Measurements from ENCODE around the gene EXOG. TPM values are rescaled to one million over a fixed set of nuclear protein-coding genes. Genes with fewer than 3 reads are reported as not detected.

EXOG gene
- polyA plus RNA-seq, 1 donor from 2014 or later, result 45.6 TPM

GRCh38 chr3:38560996-38561717, 65.0 kb downstream of the EXOG start:
- H4K20me1 ChIP-seq (ENCODE audit: insufficient read depth), result no peaks in the 10 kb centered on the region
- H3K4me2 ChIP-seq (ENCODE audit: low read length), result no peak overlapping the region
- no peak for TF ChIP-seq MXI1 (conservative IDR thresholded peaks at IDR 0.05; ENCODE audit: poor library complexity, severe bottlenecking)
- TF ChIP-seq POLR2AphosphoS5 (IDR thresholded peaks at IDR 0.05), result no peak
- TF ChIP-seq SMC3 (conservative IDR thresholded peaks at IDR 0.05; ENCODE audit: poor library complexity), result no peak
- TF ChIP-seq CTCF (IDR thresholded peaks at IDR 0.05; ENCODE audit: poor library complexity, severe bottlenecking), result no peak
- TF ChIP-seq REST (IDR thresholded peaks at IDR 0.05; ENCODE audit: borderline replicate concordance), result no peak
- no peak for TF ChIP-seq RAD21 (conservative IDR thresholded peaks at IDR 0.05)
- no peak for TF ChIP-seq TAF1 (IDR thresholded peaks at IDR 0.05; ENCODE audit: low read depth)
- TF ChIP-seq EP300 (conservative IDR thresholded peaks at IDR 0.05; ENCODE audit: poor library complexity, severe bottlenecking), result no peak
- no peak for TF ChIP-seq EZH2 (IDR thresholded peaks at IDR 0.05; ENCODE audit: borderline replicate concordance, insufficient read depth, low read length, poor library complexity, severe bottlenecking)
- no peaks in the 10 kb centered on the region for H3K79me2 ChIP-seq (replicated peaks; ENCODE audit: insufficient read depth, low read length)
- no peak overlapping the region for H3K4me3 ChIP-seq (ENCODE audit: low read length)
- H3K27ac ChIP-seq (ENCODE audit: low read length), result no peak overlapping the region
- no peak overlapping the region for H3K9ac ChIP-seq (ENCODE audit: low read length)
- H3K27me3 ChIP-seq (ENCODE audit: insufficient read depth, low read depth, low read length), result no peaks in the 10 kb centered on the region
- no peaks in the 10 kb centered on the region for H3F3A ChIP-seq (ENCODE audit: insufficient read depth, low read length, poor library complexity, severe bottlenecking)
- H2AFZ ChIP-seq (ENCODE audit: low read depth, low read length), result no peak overlapping the region
- no peaks in the 10 kb centered on the region for H3K9me2 ChIP-seq (ENCODE audit: insufficient read depth, low read length)
- H3K36me3 ChIP-seq (ENCODE audit: insufficient read depth, low read length), result no peaks in the 10 kb centered on the region
- H3K9me3 ChIP-seq (ENCODE audit: low read length), result no peaks in the 10 kb centered on the region

GRCh38 chr3:38561746-38562466, 65.8 kb downstream of the EXOG start:
- Histone ChIP-seq H3K27ac (ENCODE audit: low read length) (no peak overlapping the region), H3F3A (ENCODE audit: insufficient read depth, low read length, poor library complexity, severe bottlenecking) (no peaks in the 10 kb centered on the region), H3K79me2 (replicated peaks; ENCODE audit: insufficient read depth, low read length) (no peaks in the 10 kb centered on the region), H2AFZ (ENCODE audit: low read depth, low read length) (no peak overlapping the region), H3K9ac (ENCODE audit: low read length) (no peak overlapping the region), H4K20me1 (ENCODE audit: insufficient read depth) (no peaks in the 10 kb centered on the region), H3K27me3 (ENCODE audit: insufficient read depth, low read depth, low read length) (no peaks in the 10 kb centered on the region), H3K36me3 (ENCODE audit: insufficient read depth, low read length) (no peaks in the 10 kb centered on the region), H3K4me2 (ENCODE audit: low read length) (no peak overlapping the region), H3K9me2 (ENCODE audit: insufficient read depth, low read length) (no peaks in the 10 kb centered on the region), H3K4me3 (ENCODE audit: low read length) (no peak overlapping the region), H3K9me3 (ENCODE audit: low read length) (no peaks in the 10 kb centered on the region)
- TF ChIP-seq TAF1 (IDR thresholded peaks at IDR 0.05; ENCODE audit: low read depth), result no peak
- no peak for TF ChIP-seq SMC3 (conservative IDR thresholded peaks at IDR 0.05; ENCODE audit: poor library complexity)
- TF ChIP-seq MXI1 (conservative IDR thresholded peaks at IDR 0.05; ENCODE audit: poor library complexity, severe bottlenecking), result no peak
- TF ChIP-seq POLR2AphosphoS5 (IDR thresholded peaks at IDR 0.05), result no peak
- TF ChIP-seq REST (IDR thresholded peaks at IDR 0.05; ENCODE audit: borderline replicate concordance), result no peak
- TF ChIP-seq EP300 (conservative IDR thresholded peaks at IDR 0.05; ENCODE audit: poor library complexity, severe bottlenecking), result no peak
- TF ChIP-seq RAD21 (conservative IDR thresholded peaks at IDR 0.05), result no peak
- no peak for TF ChIP-seq EZH2 (IDR thresholded peaks at IDR 0.05; ENCODE audit: borderline replicate concordance, insufficient read depth, low read length, poor library complexity, severe bottlenecking)
- TF ChIP-seq CTCF (IDR thresholded peaks at IDR 0.05; ENCODE audit: poor library complexity, severe bottlenecking), result no peak
